Measurements from ENCODE around the gene MOB3B.
A peak's percentile ranks its signal among the peaks of the same experiment; 100 is the strongest.

Gene MOB3B

DNA sequence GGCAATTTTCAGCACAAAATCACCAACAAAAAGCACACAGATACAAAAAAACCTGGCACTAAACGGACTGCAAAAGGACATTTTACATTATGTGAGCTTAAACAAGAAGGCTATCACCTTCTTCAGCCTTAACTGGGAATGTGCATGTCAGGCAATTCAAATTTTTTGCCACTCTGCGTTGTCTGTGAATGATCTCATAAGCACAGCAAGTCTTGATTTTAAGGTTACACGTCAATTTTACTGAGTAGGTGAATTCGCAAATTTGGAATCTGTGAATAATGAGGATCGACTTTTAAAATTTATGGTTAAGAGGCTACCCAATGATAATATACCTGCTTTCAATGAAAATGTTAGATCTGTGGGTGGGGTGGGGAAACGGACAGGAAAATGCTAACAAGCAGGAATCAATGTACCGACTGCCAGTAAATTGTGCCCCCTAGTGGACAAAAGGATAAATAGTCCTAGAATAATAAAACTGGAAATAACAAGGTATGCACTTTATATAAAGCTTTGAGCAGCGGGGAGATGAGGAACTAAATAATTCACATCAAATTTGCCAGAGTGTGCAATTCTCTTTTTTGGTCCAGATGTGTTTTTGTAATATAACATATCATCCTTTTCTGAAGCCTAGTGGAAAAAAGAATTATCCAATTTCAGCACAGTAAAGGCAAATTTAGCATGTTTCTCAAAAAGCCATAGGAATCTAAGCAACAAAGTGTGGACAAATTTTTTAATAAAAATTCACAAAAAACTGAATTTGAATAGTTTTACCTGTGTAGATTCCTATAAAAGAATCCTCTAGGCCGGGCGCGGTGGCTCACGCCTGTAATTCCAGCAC is 253.2 kb downstream of the MOB3B start:
- H3K4me1 ChIP-seq = peaks cover 0 to 4% (median 0%) of the 10 kb centered on the region in 4 donors
- no peaks in the 10 kb centered on the region for H3K27me3 ChIP-seq
- TF ChIP-seq, protein P1, sequence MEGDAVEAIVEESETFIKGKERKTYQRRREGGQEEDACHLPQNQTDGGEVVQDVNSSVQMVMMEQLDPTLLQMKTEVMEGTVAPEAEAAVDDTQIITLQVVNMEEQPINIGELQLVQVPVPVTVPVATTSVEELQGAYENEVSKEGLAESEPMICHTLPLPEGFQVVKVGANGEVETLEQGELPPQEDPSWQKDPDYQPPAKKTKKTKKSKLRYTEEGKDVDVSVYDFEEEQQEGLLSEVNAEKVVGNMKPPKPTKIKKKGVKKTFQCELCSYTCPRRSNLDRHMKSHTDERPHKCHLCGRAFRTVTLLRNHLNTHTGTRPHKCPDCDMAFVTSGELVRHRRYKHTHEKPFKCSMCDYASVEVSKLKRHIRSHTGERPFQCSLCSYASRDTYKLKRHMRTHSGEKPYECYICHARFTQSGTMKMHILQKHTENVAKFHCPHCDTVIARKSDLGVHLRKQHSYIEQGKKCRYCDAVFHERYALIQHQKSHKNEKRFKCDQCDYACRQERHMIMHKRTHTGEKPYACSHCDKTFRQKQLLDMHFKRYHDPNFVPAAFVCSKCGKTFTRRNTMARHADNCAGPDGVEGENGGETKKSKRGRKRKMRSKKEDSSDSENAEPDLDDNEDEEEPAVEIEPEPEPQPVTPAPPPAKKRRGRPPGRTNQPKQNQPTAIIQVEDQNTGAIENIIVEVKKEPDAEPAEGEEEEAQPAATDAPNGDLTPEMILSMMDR (IDR thresholded peaks at IDR 0.05) = peak; percentile 70 to 72
- intact Hi-C loops (cut with DNase I; ENCODE audit: low total_unique reads) = loop anchor here (5.0 kb wide), 1 partner anchor 239 kb away; no protein-coding TSS in a partner anchor
- DNase-seq = no peak
- no peak overlapping the region for H3K27ac ChIP-seq
- peak overlapping the region in 1 of 2 donors; percentile 14 for H3K4me3 ChIP-seq
- no peaks in the 10 kb centered on the region for H3K36me3 ChIP-seq
- H3K9me3 ChIP-seq = no peaks in the 10 kb centered on the region
